Measurements from ENCODE around the gene EBP.

DNA sequence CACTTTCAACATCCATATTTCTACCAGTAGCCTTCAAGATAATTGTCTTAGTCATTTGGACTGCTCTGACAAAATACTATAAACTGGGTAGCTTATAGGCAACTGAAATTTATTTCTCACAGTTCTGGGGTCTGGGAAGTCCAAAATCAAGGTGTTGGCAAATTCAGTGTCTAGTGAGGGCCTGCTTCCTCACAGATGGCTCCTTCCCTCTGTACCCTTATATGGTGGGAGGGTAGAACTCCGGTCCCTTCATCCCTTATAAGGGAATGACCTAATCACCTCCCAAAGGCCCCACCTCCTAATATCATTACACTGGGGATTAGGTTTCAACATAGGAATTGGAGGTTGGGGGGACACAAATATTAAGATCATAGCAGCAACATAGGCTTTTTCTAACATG is 10.6 kb downstream of the EBP start:
- TF ChIP-seq, protein P1, sequence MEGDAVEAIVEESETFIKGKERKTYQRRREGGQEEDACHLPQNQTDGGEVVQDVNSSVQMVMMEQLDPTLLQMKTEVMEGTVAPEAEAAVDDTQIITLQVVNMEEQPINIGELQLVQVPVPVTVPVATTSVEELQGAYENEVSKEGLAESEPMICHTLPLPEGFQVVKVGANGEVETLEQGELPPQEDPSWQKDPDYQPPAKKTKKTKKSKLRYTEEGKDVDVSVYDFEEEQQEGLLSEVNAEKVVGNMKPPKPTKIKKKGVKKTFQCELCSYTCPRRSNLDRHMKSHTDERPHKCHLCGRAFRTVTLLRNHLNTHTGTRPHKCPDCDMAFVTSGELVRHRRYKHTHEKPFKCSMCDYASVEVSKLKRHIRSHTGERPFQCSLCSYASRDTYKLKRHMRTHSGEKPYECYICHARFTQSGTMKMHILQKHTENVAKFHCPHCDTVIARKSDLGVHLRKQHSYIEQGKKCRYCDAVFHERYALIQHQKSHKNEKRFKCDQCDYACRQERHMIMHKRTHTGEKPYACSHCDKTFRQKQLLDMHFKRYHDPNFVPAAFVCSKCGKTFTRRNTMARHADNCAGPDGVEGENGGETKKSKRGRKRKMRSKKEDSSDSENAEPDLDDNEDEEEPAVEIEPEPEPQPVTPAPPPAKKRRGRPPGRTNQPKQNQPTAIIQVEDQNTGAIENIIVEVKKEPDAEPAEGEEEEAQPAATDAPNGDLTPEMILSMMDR (IDR thresholded peaks at IDR 0.05 in 8 of 11, conservative IDR thresholded peaks at IDR 0.05 in 3 of 11): no peak
- no peak for TF ChIP-seq POLR2AphosphoS5 (IDR thresholded peaks at IDR 0.05)

Data from spleen (tissue), 7 donors.